ENCODE measurements around the gene CEP192. TPM values are rescaled to one million over a fixed set of nuclear protein-coding genes. Genes with fewer than 3 reads are reported as not detected.

The CEP192 gene
- total RNA-seq, 2 donors from 2014 or later: 26.4 to 35.6 TPM

GRCh38 chr18:13126966-13127598, 135.9 kb downstream of the CEP192 start:
- Mint-ChIP-seq H3K9me3 (no peaks in the 10 kb centered on the region), H3K27ac (no peak overlapping the region), H3K36me3 (ENCODE audit: low read depth) (peaks cover 45% of the 10 kb centered on the region), H3K27me3 (ENCODE audit: insufficient read depth) (no peaks in the 10 kb centered on the region), H3K4me3 (no peak overlapping the region), H3K4me1 (no peaks in the 10 kb centered on the region)
- H3K4me3 ChIP-seq (ENCODE audit: low read length): no peak overlapping the region
- no peaks in the 10 kb centered on the region for H3K4me1 ChIP-seq (ENCODE audit: control insufficient read depth, insufficient read depth, low read length)
- H3K9me3 ChIP-seq (ENCODE audit: control insufficient read depth, low read length): no peaks in the 10 kb centered on the region
- peaks cover 78% of the 10 kb centered on the region for H3K36me3 ChIP-seq (ENCODE audit: control insufficient read depth, insufficient read depth, low read length)
- 94% methylated on average over 12 to 17 of the region's 17 CpGs for WGBS, 2 experiments (ENCODE audit: insufficient coverage in 1 of 2, insufficient read length in 1 of 2)
- no peak overlapping the region for H3K27ac ChIP-seq (ENCODE audit: low read depth, low read length)
- TF ChIP-seq CTCF (conservative IDR thresholded peaks at IDR 0.05): no peak
- H3K9ac ChIP-seq (ENCODE audit: extremely low read depth, low read length, poor library complexity, severe bottlenecking): no peak overlapping the region
- H3K27me3 ChIP-seq (ENCODE audit: control insufficient read depth, insufficient read depth, low read length, poor library complexity, severe bottlenecking): no peaks in the 10 kb centered on the region
- no peak for DNase-seq

- H3K9me3 Mint-ChIP-seq: peaks cover 21% of the 10 kb centered on the region
- no peak for DNase-seq
- no peak for TF ChIP-seq CTCF (conservative IDR thresholded peaks at IDR 0.05)
- peaks cover 45% of the 10 kb centered on the region for H3K36me3 Mint-ChIP-seq (ENCODE audit: low read depth)
- Histone ChIP-seq H3K36me3 (ENCODE audit: control insufficient read depth, insufficient read depth, low read length) (peaks cover 47% of the 10 kb centered on the region), H3K9me3 (ENCODE audit: control insufficient read depth, low read length) (peaks cover 16% of the 10 kb centered on the region), H3K4me3 (ENCODE audit: low read length) (no peak overlapping the region), H3K27ac (ENCODE audit: low read depth, low read length) (no peak overlapping the region), H3K9ac (ENCODE audit: extremely low read depth, low read length, poor library complexity, severe bottlenecking) (no peak overlapping the region), H3K4me1 (ENCODE audit: control insufficient read depth, insufficient read depth, low read length) (no peaks in the 10 kb centered on the region), H3K27me3 (ENCODE audit: control insufficient read depth, insufficient read depth, low read length, poor library complexity, severe bottlenecking) (peaks cover 13% of the 10 kb centered on the region)
- no peak overlapping the region for H3K4me3 Mint-ChIP-seq
- WGBS, 2 experiments (ENCODE audit: insufficient coverage in 1 of 2, insufficient read length in 1 of 2): 95 to 99% methylated on average over 5 to 6 of the region's 6 CpGs
- peaks cover 2% of the 10 kb centered on the region for H3K4me1 Mint-ChIP-seq
- H3K27ac Mint-ChIP-seq: no peak overlapping the region
- peaks cover 21% of the 10 kb centered on the region for H3K27me3 Mint-ChIP-seq (ENCODE audit: insufficient read depth)
Measured at GRCh38 chr18:13131283-13131682, 140.1 kb downstream of the CEP192 start.

GRCh38 chr18:13134551-13135401, 143.6 kb downstream of the CEP192 start:
- WGBS, 2 experiments (ENCODE audit: insufficient coverage in 1 of 2, insufficient read length in 1 of 2): 97 to 99% methylated on average over 30 to 52 of the region's 52 CpGs
- H3K4me3 Mint-ChIP-seq: no peak overlapping the region

More at GRCh38 chr18:13134551-13135401, 143.6 kb downstream of the CEP192 start:
- Mint-ChIP-seq H3K27me3 (ENCODE audit: insufficient read depth) (peaks cover 49% of the 10 kb centered on the region), H3K4me1 (peaks cover 3% of the 10 kb centered on the region), H3K9me3 (peaks cover 21% of the 10 kb centered on the region), H3K27ac (no peak overlapping the region), H3K36me3 (ENCODE audit: low read depth) (peaks cover 26% of the 10 kb centered on the region)
- no peak for TF ChIP-seq CTCF (conservative IDR thresholded peaks at IDR 0.05)
- Histone ChIP-seq H3K4me3 (ENCODE audit: low read length) (no peak overlapping the region), H3K36me3 (ENCODE audit: control insufficient read depth, insufficient read depth, low read length) (peaks cover 15% of the 10 kb centered on the region), H3K4me1 (ENCODE audit: control insufficient read depth, insufficient read depth, low read length) (no peaks in the 10 kb centered on the region), H3K27ac (ENCODE audit: low read depth, low read length) (no peak overlapping the region), H3K9ac (ENCODE audit: extremely low read depth, low read length, poor library complexity, severe bottlenecking) (no peak overlapping the region), H3K27me3 (ENCODE audit: control insufficient read depth, insufficient read depth, low read length, poor library complexity, severe bottlenecking) (peaks cover 36% of the 10 kb centered on the region), H3K9me3 (ENCODE audit: control insufficient read depth, low read length) (peaks cover 16% of the 10 kb centered on the region)
- DNase-seq: no peak

All from endodermal cell (in vitro differentiated cells).